ENCODE measurements around the gene MED13L. TPM values are rescaled to one million over a fixed set of nuclear protein-coding genes. Genes with fewer than 3 reads are reported as not detected.

MED13L gene
- total and polyA plus RNA-seq, 2 of the 8 experiments (the other 6 are each of a cell fraction or from before 2014, with no cell fraction given): 15.9 to 51.7 TPM

DNA sequence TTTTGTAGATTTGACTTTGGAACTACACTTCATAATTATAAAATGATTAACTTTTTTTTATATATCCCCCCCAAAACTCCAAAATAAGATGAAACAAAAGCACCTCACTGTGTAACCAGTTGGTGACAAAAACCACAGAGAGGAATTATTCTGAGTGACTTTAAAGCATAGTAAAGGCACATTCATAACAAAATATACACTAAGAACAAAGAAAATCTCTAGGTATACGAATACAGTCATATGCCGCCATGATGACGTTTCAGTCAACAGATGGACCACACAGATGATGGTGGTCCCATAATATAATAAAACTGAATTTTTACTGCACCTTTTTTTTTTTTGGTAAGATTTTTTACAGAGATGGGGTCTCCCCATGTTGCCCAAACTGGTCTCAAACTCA lies 70.7 kb downstream of the MED13L start:
- H3K4me3 ChIP-seq (ENCODE audit: extremely low read depth in 1 of 4, insufficient read depth in 2 of 4, low read depth in 3 of 4, low read length in 4 of 4): no peak overlapping the region
- no peak overlapping the region for H2BK15ac ChIP-seq (ENCODE audit: low read length)
- no peak overlapping the region for H2BK120ac ChIP-seq (replicated peaks; ENCODE audit: low read depth, low read length)
- TF ChIP-seq CBX5 (IDR thresholded peaks at IDR 0.05; ENCODE audit: low read depth, low read length) (no peak), EP300 (IDR thresholded peaks at IDR 0.05; ENCODE audit: borderline replicate concordance in 1 of 2, low read depth in 2 of 2, low read length in 2 of 2) (no peak), POLR2A (IDR thresholded peaks at IDR 0.05; ENCODE audit: control extremely low read depth in 1 of 2, low read depth in 2 of 2, low read length in 2 of 2) (no peak), HDAC6 (IDR thresholded peaks at IDR 0.05; ENCODE audit: low read depth, low read length) (no peak), SIN3A (conservative IDR thresholded peaks at IDR 0.05 in 1 of 2, IDR thresholded peaks at IDR 0.05 in 1 of 2; ENCODE audit: low read depth in 1 of 2, low read length in 2 of 2) (no peak), POU5F1 (IDR thresholded peaks at IDR 0.05; ENCODE audit: low read depth, low read length) (no peak), CHD2 (IDR thresholded peaks at IDR 0.05; ENCODE audit: low read length) (no peak), EZH2 (IDR thresholded peaks at IDR 0.05; ENCODE audit: low read depth, low read length, severe bottlenecking) (no peak)
- H3K14ac ChIP-seq (ENCODE audit: insufficient read length): no peak overlapping the region
- no peaks in the 10 kb centered on the region for H3K23me2 ChIP-seq (ENCODE audit: low read depth, low read length)
- DNase-seq (ENCODE audit: low read depth in 1 of 2, low spot score in 2 of 2): no peak
- H2AK5ac ChIP-seq (ENCODE audit: low read depth, low read length): no peak overlapping the region
- H3K4ac ChIP-seq (replicated peaks; ENCODE audit: insufficient read length, low read depth, low read length): no peak overlapping the region
- peaks cover 4 to 88% of the 10 kb centered on the region in 2 experiments; a peak in 3 of 4 replicates for H3K79me2 ChIP-seq (ENCODE audit: control insufficient read depth in 1 of 2, insufficient read depth in 2 of 2, low read length in 2 of 2)
- no peak overlapping the region for H3K4me2 ChIP-seq (ENCODE audit: insufficient read depth in 1 of 2, low read depth in 2 of 2, low read length in 2 of 2)
- no peak overlapping the region for H2AFZ ChIP-seq (ENCODE audit: low read length)
- H2BK5ac ChIP-seq (ENCODE audit: low read depth, low read length): no peak overlapping the region
- no peak for FAIRE-seq
- no peak overlapping the region for H2BK12ac ChIP-seq (ENCODE audit: low read depth, low read length)
- H3K79me1 ChIP-seq (ENCODE audit: low read depth, low read length): no peaks in the 10 kb centered on the region
- no peaks in the 10 kb centered on the region for H3K27me3 ChIP-seq (replicated peaks in 1 of 4; ENCODE audit: control insufficient read depth in 3 of 4, extremely low read depth in 1 of 4, insufficient read depth in 3 of 4, low read length in 3 of 4)
- no peaks in the 10 kb centered on the region for H3K9me3 ChIP-seq (ENCODE audit: insufficient read depth in 2 of 2, low read depth in 1 of 2, low read length in 1 of 2)
- H4K8ac ChIP-seq (ENCODE audit: extremely low read depth, insufficient read depth, low read length): no peak overlapping the region
- ChIA-PET POLR2A (ENCODE audit: partially characterized antibody) (no interaction called here), CTCF (ENCODE audit: partially characterized antibody) (no interaction called here)
- H3K9ac ChIP-seq (replicated peaks in 1 of 4; ENCODE audit: extremely low read depth in 1 of 4, low read depth in 3 of 4, low read length in 3 of 4): no peak overlapping the region
- H3K4me1 ChIP-seq (replicated peaks in 1 of 4; ENCODE audit: control insufficient read depth in 3 of 4, insufficient read depth in 4 of 4, low read length in 3 of 4): peaks cover 0 to 7% (median 0%) of the 10 kb centered on the region in 4 experiments; a peak in 2 of 7 replicates
- WGBS, 2 experiments (ENCODE audit: extremely low coverage in 1 of 2, insufficient coverage in 1 of 2, insufficient read length in 1 of 2, insufficient replicate concordance in 2 of 2, low coverage in 1 of 2, low lambda C conversion rate in 2 of 2, missing lambda C conversion rate in 1 of 2): 95% methylated on average over 3 of the region's 3 CpGs; no CpG with 5 or more reads in 1 of the 2 experiments
- no peak overlapping the region for H4K91ac ChIP-seq (replicated peaks; ENCODE audit: insufficient read length, low read length)
- no peaks in the 10 kb centered on the region for H3K36me3 ChIP-seq (ENCODE audit: control insufficient read depth in 2 of 4, insufficient read depth in 4 of 4, low read length in 3 of 4)
- H4K20me1 ChIP-seq (replicated peaks in 1 of 2; ENCODE audit: control insufficient read depth in 1 of 2, insufficient read depth in 2 of 2, low read length in 2 of 2): peaks cover 7 to 8% of the 10 kb centered on the region in 2 experiments
- H3K56ac ChIP-seq (replicated peaks; ENCODE audit: insufficient read length, low read depth, low read length): no peak overlapping the region
- H4K5ac ChIP-seq (ENCODE audit: insufficient read length, low read depth, low read length): no peak overlapping the region
- H2BK20ac ChIP-seq (ENCODE audit: low read length): no peak overlapping the region
- H3K23ac ChIP-seq (ENCODE audit: insufficient read length): no peak overlapping the region
- H3K18ac ChIP-seq (ENCODE audit: extremely low read depth, low read length): no peak overlapping the region
- H3K27ac ChIP-seq (ENCODE audit: low read depth, low read length): no peak overlapping the region
